ENCODE results near the gene EFNA5.
A peak's percentile ranks its signal among the peaks of the same experiment; 100 is the strongest.

Gene EFNA5

GRCh38 chr5:107468276-107468675 is 202.5 kb downstream of the EFNA5 start:
- H3K4me3 ChIP-seq (ENCODE audit: insufficient read length, low read depth): no peak overlapping the region
- DNase-seq (ENCODE audit: low read depth, low spot score): no peak
- H3K9ac ChIP-seq (ENCODE audit: insufficient read length, low read depth): no peak overlapping the region
- H3K27me3 ChIP-seq (ENCODE audit: insufficient read depth, insufficient read length): no peaks in the 10 kb centered on the region
- TF ChIP-seq SUZ12 (IDR thresholded peaks at IDR 0.05; ENCODE audit: extremely low read depth, insufficient read depth, insufficient read length): no peak
- TF ChIP-seq YY1 (IDR thresholded peaks at IDR 0.05; ENCODE audit: insufficient read depth, insufficient read length): no peak
- TF ChIP-seq ZNF274 (IDR thresholded peaks at IDR 0.05; ENCODE audit: low read depth, low read length): no peak
- H3K4me1 ChIP-seq (ENCODE audit: insufficient read depth, insufficient read length): peaks cover 4% of the 10 kb centered on the region
- H3K9me3 ChIP-seq (ENCODE audit: insufficient read depth, low read length): no peaks in the 10 kb centered on the region
- no peaks in the 10 kb centered on the region for H3K36me3 ChIP-seq (ENCODE audit: insufficient read depth, insufficient read length, low read length)

GRCh38 chr5:107467137-107467932 is 203.4 kb downstream of the EFNA5 start:
- peaks cover 3% of the 10 kb centered on the region for H3K4me1 ChIP-seq (ENCODE audit: insufficient read depth, insufficient read length)

GRCh38 chr5:107466233-107466769 is 204.4 kb downstream of the EFNA5 start:
- no peak for DNase-seq (ENCODE audit: low read depth, low spot score)
- Histone ChIP-seq H3K4me3 (ENCODE audit: insufficient read length, low read depth) (no peak overlapping the region), H3K27me3 (ENCODE audit: insufficient read depth, insufficient read length) (no peaks in the 10 kb centered on the region), H3K9me3 (ENCODE audit: insufficient read depth, low read length) (no peaks in the 10 kb centered on the region), H3K36me3 (ENCODE audit: insufficient read depth, insufficient read length, low read length) (no peaks in the 10 kb centered on the region), H3K4me1 (ENCODE audit: insufficient read depth, insufficient read length) (peaks cover 3% of the 10 kb centered on the region), H3K9ac (ENCODE audit: insufficient read length, low read depth) (no peak overlapping the region)
- TF ChIP-seq ZNF274 (IDR thresholded peaks at IDR 0.05; ENCODE audit: low read depth, low read length) (no peak), YY1 (IDR thresholded peaks at IDR 0.05; ENCODE audit: insufficient read depth, insufficient read length) (no peak)

More at GRCh38 chr5:107467137-107467932, 203.4 kb downstream of the EFNA5 start:
- TF ChIP-seq ZNF274 (IDR thresholded peaks at IDR 0.05; ENCODE audit: low read depth, low read length): no peak
- TF ChIP-seq YY1 (IDR thresholded peaks at IDR 0.05; ENCODE audit: insufficient read depth, insufficient read length): no peak
- no peak for TF ChIP-seq SUZ12 (IDR thresholded peaks at IDR 0.05; ENCODE audit: extremely low read depth, insufficient read depth, insufficient read length)
- Histone ChIP-seq H3K9ac (ENCODE audit: insufficient read length, low read depth) (no peak overlapping the region), H3K27me3 (ENCODE audit: insufficient read depth, insufficient read length) (no peaks in the 10 kb centered on the region), H3K9me3 (ENCODE audit: insufficient read depth, low read length) (no peaks in the 10 kb centered on the region), H3K4me3 (ENCODE audit: insufficient read length, low read depth) (no peak overlapping the region), H3K36me3 (ENCODE audit: insufficient read depth, insufficient read length, low read length) (no peaks in the 10 kb centered on the region)
- DNase-seq (ENCODE audit: low read depth, low spot score): no peak

- H3K36me3 ChIP-seq (ENCODE audit: insufficient read depth, insufficient read length, low read length): no peaks in the 10 kb centered on the region
- peaks cover 2% of the 10 kb centered on the region; the same call in 1 of the 2 replicates for H3K9me3 ChIP-seq (ENCODE audit: insufficient read depth, low read length)
- TF ChIP-seq SUZ12 (IDR thresholded peaks at IDR 0.05; ENCODE audit: extremely low read depth, insufficient read depth, insufficient read length): no peak
- no peak for TF ChIP-seq ZNF274 (IDR thresholded peaks at IDR 0.05; ENCODE audit: low read depth, low read length)
- TF ChIP-seq YY1 (IDR thresholded peaks at IDR 0.05; ENCODE audit: insufficient read depth, insufficient read length): no peak
- peaks cover 3% of the 10 kb centered on the region for H3K4me1 ChIP-seq (ENCODE audit: insufficient read depth, insufficient read length)
- H3K27me3 ChIP-seq (ENCODE audit: insufficient read depth, insufficient read length): no peaks in the 10 kb centered on the region
- DNase-seq (ENCODE audit: low read depth, low spot score): no peak
- no peak overlapping the region for H3K4me3 ChIP-seq (ENCODE audit: insufficient read length, low read depth)
- H3K9ac ChIP-seq (ENCODE audit: insufficient read length, low read depth): no peak overlapping the region
Observed at GRCh38 chr5:107464876-107465275, 205.9 kb downstream of the EFNA5 start.

GRCh38 chr5:107464416-107464815 is 206.3 kb downstream of the EFNA5 start:
- H3K4me3 ChIP-seq (ENCODE audit: insufficient read length, low read depth): no peak overlapping the region
- no peak for DNase-seq (ENCODE audit: low read depth, low spot score)
- TF ChIP-seq YY1 (IDR thresholded peaks at IDR 0.05; ENCODE audit: insufficient read depth, insufficient read length): no peak
- no peak for TF ChIP-seq ZNF274 (IDR thresholded peaks at IDR 0.05; ENCODE audit: low read depth, low read length)
- no peak for TF ChIP-seq SUZ12 (IDR thresholded peaks at IDR 0.05; ENCODE audit: extremely low read depth, insufficient read depth, insufficient read length)
- H3K4me1 ChIP-seq (ENCODE audit: insufficient read depth, insufficient read length): peaks cover 3% of the 10 kb centered on the region
- H3K36me3 ChIP-seq (ENCODE audit: insufficient read depth, insufficient read length, low read length): no peaks in the 10 kb centered on the region
- H3K9ac ChIP-seq (ENCODE audit: insufficient read length, low read depth): no peak overlapping the region
- H3K9me3 ChIP-seq (ENCODE audit: insufficient read depth, low read length): peaks cover 6% of the 10 kb centered on the region; the same call in 1 of the 2 replicates
- H3K27me3 ChIP-seq (ENCODE audit: insufficient read depth, insufficient read length): no peaks in the 10 kb centered on the region

GRCh38 chr5:107463731-107464130 is 207.0 kb downstream of the EFNA5 start:
- DNase-seq (ENCODE audit: low read depth, low spot score): no peak
- H3K4me3 ChIP-seq (ENCODE audit: insufficient read length, low read depth): no peak overlapping the region
- H3K9ac ChIP-seq (ENCODE audit: insufficient read length, low read depth): peak overlapping the region; percentile 6
- peaks cover 12% of the 10 kb centered on the region; the same call in 1 of the 2 replicates for H3K9me3 ChIP-seq (ENCODE audit: insufficient read depth, low read length)
- TF ChIP-seq SUZ12 (IDR thresholded peaks at IDR 0.05; ENCODE audit: extremely low read depth, insufficient read depth, insufficient read length) (no peak), ZNF274 (IDR thresholded peaks at IDR 0.05; ENCODE audit: low read depth, low read length) (no peak), YY1 (IDR thresholded peaks at IDR 0.05; ENCODE audit: insufficient read depth, insufficient read length) (no peak)
- no peaks in the 10 kb centered on the region for H3K27me3 ChIP-seq (ENCODE audit: insufficient read depth, insufficient read length)
- H3K36me3 ChIP-seq (ENCODE audit: insufficient read depth, insufficient read length, low read length): no peaks in the 10 kb centered on the region
- H3K4me1 ChIP-seq (ENCODE audit: insufficient read depth, insufficient read length): peaks cover 3% of the 10 kb centered on the region

- DNase-seq (ENCODE audit: low read depth, low spot score): no peak
- no peak overlapping the region for H3K4me3 ChIP-seq (ENCODE audit: insufficient read length, low read depth)
- TF ChIP-seq YY1 (IDR thresholded peaks at IDR 0.05; ENCODE audit: insufficient read depth, insufficient read length): no peak
- no peak for TF ChIP-seq ZNF274 (IDR thresholded peaks at IDR 0.05; ENCODE audit: low read depth, low read length)
- no peak for TF ChIP-seq SUZ12 (IDR thresholded peaks at IDR 0.05; ENCODE audit: extremely low read depth, insufficient read depth, insufficient read length)
- H3K9me3 ChIP-seq (ENCODE audit: insufficient read depth, low read length): peaks cover 12% of the 10 kb centered on the region; the same call in 1 of the 2 replicates
- H3K9ac ChIP-seq (ENCODE audit: insufficient read length, low read depth): no peak overlapping the region
- no peaks in the 10 kb centered on the region for H3K4me1 ChIP-seq (ENCODE audit: insufficient read depth, insufficient read length)
- no peaks in the 10 kb centered on the region for H3K27me3 ChIP-seq (ENCODE audit: insufficient read depth, insufficient read length)
- no peaks in the 10 kb centered on the region for H3K36me3 ChIP-seq (ENCODE audit: insufficient read depth, insufficient read length, low read length)
Observed at GRCh38 chr5:107461770-107462169, 209.0 kb downstream of the EFNA5 start.

All from NT2/D1 (cell line).